Kasumi-1 (cell line): ENCODE results near the gene OR2T27.
"Not testable (repeated sequence)": the region's sequence is repeated elsewhere in the genome, so short reads cannot be mapped to it uniquely, and the experiment has no call there.

Experiments used
- DNase-seq, 2 experiments: peaks; one replicate each; lab custom pipeline; 2025; lab: John Stamatoyannopoulos, UW

The OR2T27 gene

DNA sequence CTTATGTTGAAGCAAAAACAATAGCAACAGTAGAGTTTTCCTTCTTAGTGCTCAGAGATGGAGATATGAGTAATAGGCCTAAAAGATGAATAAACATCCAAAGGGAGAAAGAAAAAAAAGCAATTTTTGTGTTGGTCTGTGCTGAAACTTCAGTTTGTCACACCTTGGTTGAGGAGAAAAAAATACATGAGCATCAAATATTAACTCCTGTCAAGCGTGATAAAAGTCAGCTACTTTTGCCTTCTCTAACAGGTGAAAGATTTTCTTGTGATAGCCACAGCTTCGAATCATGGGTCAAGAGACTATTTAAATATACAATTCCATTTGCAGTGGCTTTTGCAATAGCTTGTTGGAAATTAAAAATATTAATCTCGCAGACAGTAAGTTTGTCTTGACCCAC lies 14.4 kb downstream of the OR2T27 start:
- DNase-seq: not testable (repeated sequence)

DNA sequence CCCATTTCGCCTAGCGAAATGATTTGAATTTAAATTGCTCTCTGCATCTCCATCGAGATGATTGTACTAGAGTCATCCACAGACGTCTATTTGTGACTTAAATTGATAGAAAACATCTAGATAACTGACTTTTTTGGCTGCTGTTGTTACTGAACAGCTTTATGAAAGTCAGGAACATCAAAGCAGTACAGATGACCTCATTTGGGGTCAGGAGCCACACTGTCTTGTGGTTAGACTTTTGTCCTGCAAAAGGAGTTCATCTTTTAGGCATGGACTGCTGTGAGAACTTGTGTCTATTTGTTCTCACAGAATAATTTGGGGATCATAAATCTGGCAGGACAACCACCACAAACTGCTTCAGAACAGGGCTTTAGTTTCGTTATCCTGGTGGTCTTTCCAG lies 15.7 kb downstream of the OR2T27 start:
- not testable (repeated sequence) for DNase-seq

DNA sequence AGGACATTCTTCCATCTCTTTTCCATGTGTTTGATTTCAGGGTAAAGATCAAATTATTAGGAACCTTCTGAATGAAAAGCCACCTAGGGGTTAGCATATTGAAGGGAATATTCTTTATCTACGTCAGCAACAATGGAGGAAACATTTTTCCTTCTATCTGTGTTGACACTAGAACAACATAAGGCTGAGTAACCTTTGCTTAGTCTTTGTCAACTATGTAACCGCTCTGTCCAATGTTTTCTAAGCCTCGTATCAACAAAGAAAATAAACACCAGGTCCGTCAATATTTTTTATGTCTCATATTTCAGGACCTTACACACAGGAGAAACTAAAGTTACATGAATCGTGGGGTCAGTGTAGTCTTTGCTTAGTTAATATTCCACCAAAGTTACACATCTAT lies 18.7 kb downstream of the OR2T27 start:
- not testable (repeated sequence) for DNase-seq

DNA sequence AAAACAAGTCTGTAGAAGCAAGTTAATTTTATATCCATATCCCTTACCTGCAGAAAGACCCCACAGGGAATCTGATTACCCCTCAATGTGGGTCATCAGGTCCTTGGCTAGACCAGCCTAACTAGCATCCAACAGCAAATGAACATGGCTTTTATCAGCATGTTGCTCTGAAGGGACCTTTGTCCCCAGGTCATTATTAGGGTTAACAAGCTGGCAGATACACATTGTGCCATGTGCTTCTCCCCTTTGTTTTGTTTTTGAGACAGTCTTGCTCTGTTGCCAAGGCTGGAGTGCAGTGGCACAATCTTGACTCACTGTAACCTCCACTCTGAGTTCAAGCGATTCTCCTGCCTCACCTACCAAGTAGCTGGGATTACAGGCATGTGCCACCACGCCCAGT lies 20.3 kb downstream of the OR2T27 start, which contains the start of gene OR2T11:
TSS of gene OR2T11 (minus strand) at position 101 of the 400 bp plus-strand sequence. CDS start 7,963 bp downstream, outside the sequence.
- not testable (repeated sequence) for DNase-seq

DNA sequence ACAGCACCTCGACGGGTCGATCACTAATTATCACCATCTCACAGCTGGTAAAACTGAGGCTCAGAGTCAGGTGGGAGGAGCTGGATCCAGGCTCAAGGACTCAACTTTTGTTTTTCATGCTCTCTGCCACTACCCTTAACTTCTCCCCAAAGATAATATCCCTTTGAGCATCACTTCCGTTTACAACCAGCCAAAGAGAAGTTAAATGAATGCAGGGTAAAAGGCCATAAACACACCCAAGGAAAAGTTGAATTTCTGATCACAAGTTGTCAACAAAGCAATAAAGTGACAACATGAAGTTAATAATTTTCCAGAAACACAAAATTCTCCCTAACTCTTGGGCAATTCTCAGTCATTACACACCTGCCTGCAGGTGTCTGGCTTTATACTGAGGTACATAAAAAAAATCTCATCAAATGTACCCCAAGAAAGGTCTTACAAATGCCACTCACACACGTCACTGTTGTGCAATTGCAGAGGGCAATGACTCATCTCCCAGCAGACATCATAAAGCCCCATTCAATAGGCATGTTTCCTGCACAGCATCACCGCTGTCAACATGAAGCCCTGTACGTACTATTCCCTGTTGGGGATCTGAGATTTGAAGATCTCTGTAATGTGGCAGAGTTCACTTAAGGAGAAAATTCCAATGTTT lies 23.8 kb downstream of the OR2T27 start:
- DNase-seq: peak; percentile 4 to 10

- DNase-seq: no peak
Measured at GRCh38 chr1:248630551-248630950, 24.8 kb downstream of the OR2T27 start.

DNA sequence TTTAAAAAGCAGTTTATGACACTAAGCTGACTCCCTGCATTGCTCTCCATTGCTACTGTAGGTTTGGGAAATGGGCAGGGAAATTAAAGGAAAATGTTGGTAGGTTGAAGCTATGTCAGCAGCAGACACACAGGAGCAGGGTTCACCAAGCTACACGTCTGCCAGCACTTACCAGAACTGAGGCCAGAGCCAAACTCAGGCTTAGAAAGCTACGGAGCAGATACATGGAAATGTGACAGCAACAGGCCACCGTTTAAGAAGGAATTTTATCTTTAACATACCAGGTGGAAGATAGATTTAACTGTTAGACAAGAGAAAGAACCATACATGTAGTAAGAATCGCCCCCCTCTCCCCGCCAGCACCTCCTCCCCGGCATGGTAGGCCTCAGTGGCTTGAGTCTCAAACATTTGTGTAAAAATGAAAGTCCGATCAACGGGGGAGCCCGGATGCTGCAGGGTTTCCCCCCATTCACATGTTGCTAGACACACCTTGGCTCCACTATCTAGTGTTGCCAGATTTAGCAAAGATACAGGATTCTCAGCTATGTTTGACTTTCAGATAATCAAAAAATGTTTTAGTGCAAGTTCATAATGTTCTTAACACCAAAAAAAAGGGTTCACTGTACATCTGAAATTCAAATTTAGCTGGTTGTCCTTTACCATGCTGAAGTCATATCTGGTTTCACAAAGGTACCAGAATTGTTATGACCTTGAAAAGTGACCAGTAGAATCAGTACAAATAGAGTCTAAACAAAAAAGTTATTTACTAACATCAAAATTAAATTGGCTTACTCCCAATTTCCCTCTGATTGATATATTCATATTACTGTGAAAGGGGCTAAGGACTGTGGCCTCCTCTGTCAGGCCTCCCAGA lies 27.1 kb downstream of the OR2T27 start:
- no peak for DNase-seq

GRCh38 chr1:248625971-248626370 lies 29.4 kb downstream of the OR2T27 start:
- no peak for DNase-seq

DNA sequence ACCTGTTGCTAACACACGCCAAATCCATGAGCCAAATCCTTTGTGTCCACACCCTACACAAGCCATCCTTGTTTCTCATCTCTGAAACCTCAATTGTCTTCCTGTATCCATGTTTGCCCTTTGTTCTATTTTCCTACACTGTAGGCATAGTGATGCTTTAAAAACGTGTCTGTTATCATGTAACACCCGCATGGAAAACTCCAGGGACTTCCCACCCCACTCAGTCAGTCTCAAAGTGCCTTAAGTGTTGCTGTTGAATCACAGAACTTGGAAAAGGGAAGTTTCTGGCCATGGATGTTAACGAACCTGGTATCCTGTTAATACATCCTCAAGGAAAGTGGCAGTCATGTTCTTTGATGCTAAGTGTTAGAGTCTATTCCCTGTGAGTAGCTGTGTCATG lies 30.2 kb downstream of the OR2T27 start:
- no peak for DNase-seq

GRCh38 chr1:248622570-248623001 lies 32.7 kb downstream of the OR2T27 start:
- DNase-seq: peak; percentile 68 to 79

DNA sequence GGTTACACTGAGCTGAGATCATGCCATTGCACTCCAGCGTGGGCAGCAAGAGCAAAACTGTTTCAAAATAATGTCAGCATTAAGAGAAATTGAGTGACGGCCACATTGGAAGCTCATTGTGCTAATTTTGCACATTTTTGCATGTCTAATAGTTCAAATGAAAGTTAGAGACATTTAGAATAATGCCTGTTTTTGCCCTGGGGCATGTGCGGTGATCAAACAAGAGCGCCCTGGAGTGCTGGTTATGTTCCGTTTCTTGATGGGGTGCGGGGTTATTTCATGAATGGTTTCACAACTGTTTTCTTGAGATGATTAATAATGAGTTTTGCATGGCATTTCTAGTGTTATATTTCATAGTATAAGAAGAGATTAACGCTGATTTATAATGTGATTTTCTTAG lies 33.6 kb downstream of the OR2T27 start:
- DNase-seq: no peak

GRCh38 chr1:248618878-248619277 lies 36.5 kb downstream of the OR2T27 start:
- peak; percentile 66 to 72 for DNase-seq

GRCh38 chr1:248618119-248618518 lies 37.2 kb downstream of the OR2T27 start:
- DNase-seq: no peak

DNA sequence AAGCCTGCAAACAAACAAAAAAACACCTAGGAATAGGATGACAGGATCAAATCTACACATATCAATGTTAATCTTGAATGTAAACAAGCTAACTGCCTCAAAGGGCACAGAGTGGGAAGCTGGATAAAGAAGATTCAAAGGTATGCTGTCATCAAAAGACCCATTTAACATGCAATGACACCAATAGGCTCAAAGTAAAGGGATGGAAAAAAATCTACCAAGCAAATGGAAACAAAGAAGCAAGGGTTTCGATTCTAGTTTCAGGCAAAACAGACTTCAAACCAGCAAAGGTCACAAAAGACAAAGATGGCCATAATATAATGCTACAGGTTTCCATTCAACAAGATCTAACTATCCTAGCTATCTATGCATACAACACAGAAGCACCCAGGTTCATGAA lies 41.6 kb downstream of the OR2T27 start:
- DNase-seq: no peak

DNA sequence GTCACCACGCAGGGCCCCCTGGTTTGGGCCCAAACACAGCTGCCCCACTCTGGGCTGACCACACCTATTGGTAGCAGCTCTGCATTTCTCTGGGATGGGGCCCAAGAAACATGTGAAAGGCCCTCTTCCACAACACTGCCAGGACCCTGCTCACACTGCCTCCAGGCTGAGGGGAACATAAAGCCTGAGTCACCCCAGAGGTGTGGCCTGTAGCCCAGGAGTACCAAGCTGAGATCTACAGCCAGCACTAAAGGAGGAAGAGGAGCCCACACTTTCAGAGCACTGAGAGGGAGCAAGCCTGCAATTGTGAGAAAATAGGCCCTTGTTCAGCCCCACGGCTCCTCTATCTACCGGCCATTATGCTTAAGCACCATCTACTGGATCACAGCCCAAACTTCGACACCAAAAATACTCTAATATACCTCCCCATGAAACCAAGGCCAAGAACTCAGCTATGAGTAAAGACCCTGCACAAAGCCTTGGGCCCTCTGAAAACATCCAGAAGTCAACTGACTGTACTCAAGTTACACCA lies 43.4 kb downstream of the OR2T27 start:
- DNase-seq: no peak

GRCh38 chr1:248610301-248610700 lies 45.0 kb downstream of the OR2T27 start:
- DNase-seq: no peak
